Measurements from ENCODE around the gene PTPN18.

- no peak for TF ChIP-seq CTCF (IDR thresholded peaks at IDR 0.05)
- peak in 1 of 2 donors; percentile 25 for TF ChIP-seq POLR2AphosphoS5 (IDR thresholded peaks at IDR 0.05; ENCODE audit: insufficient read depth in 1 of 2, low read depth in 1 of 2)
Observed at GRCh38 chr2:130391872-130392670, 36.2 kb downstream of the PTPN18 start.

Measured in vagina (tissue), 2 donors.